ENCODE measurements around the gene MARCO.

DNA sequence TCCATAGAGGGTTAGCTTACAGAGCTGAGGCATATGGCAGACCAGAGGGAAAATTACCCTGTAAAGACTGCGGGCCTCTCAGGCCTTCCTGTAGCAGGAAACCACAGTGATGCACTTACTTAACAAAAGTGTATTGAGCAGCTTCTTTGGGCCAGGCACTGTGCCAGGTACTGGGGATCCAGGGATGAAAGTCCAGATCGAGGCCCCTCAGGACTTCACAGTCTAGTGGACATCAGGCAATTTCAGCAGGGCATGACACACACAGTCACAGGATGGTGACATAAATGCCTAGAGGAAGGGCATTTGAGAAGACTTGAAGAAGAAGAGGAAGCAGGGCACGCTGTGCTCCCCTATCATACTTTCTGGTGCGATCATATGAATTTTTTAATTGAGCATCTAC lies 71.7 kb downstream of the MARCO start:
- no peak for TF ChIP-seq GATA3 (IDR thresholded peaks at IDR 0.05; ENCODE audit: low read depth, low read length)
- TF ChIP-seq GATA2 (IDR thresholded peaks at IDR 0.05; ENCODE audit: low read depth, low read length) = no peak

Data from SH-SY5Y (cell line).